Ishikawa (cell line): ENCODE data around the gene BLZF1.

Experiments used
- CEBPB ChIP-seq: IDR thresholded peaks from 2 replicates; pipeline ENCODE4 v1.6.1; 2012
- CREB1 ChIP-seq: IDR thresholded peaks from 2 replicates; pipeline ENCODE4 v1.6.1; 2012; ENCODE audit warnings: low read depth
- EGR1 ChIP-seq: IDR thresholded peaks from 2 replicates; pipeline ENCODE4 v1.6.1; 2012
- EP300 ChIP-seq: IDR thresholded peaks from 2 replicates; pipeline ENCODE4 v1.6.1; 2012; ENCODE audit warnings: borderline replicate concordance
- FOXM1 ChIP-seq: IDR thresholded peaks from 2 replicates; pipeline ENCODE4 v1.6.1; 2012; ENCODE audit warnings: low read depth, borderline replicate concordance
- MAX ChIP-seq: IDR thresholded peaks from 2 replicates; pipeline ENCODE4 v1.6.1; 2012
- NFIC ChIP-seq: IDR thresholded peaks from 2 replicates; pipeline ENCODE4 v1.6.1; 2012
- RAD21 ChIP-seq: IDR thresholded peaks from 2 replicates; pipeline ENCODE4 v1.6.1; 2012; ENCODE audit warnings: low read depth
- REST ChIP-seq: IDR thresholded peaks from 2 replicates; pipeline ENCODE4 v1.6.1; 2012; ENCODE audit warnings: low read depth, mild to moderate bottlenecking
- TAF1 ChIP-seq: IDR thresholded peaks from 2 replicates; pipeline ENCODE4 v1.6.1; 2012; ENCODE audit warnings: low read depth, mild to moderate bottlenecking
- TCF12 ChIP-seq: IDR thresholded peaks from 2 replicates; pipeline ENCODE4 v1.6.1; 2012; ENCODE audit warnings: low read depth
- TEAD4 ChIP-seq: IDR thresholded peaks from 2 replicates; pipeline ENCODE4 v1.6.1; 2012
- USF1 ChIP-seq: IDR thresholded peaks from 2 replicates; pipeline ENCODE4 v1.6.1; 2012
- YY1 ChIP-seq: IDR thresholded peaks from 2 replicates; pipeline ENCODE4 v1.6.1; 2012; ENCODE audit warnings: low read depth
- ZBTB7A ChIP-seq: IDR thresholded peaks from 2 replicates; pipeline ENCODE4 v1.6.1; 2012; ENCODE audit warnings: low read depth

BLZF1 gene, protein sequence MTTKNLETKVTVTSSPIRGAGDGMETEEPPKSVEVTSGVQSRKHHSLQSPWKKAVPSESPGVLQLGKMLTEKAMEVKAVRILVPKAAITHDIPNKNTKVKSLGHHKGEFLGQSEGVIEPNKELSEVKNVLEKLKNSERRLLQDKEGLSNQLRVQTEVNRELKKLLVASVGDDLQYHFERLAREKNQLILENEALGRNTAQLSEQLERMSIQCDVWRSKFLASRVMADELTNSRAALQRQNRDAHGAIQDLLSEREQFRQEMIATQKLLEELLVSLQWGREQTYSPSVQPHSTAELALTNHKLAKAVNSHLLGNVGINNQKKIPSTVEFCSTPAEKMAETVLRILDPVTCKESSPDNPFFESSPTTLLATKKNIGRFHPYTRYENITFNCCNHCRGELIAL

GRCh38 chr1:169367686-169368405 is at the start of gene BLZF1, which contains the start of gene NME7:
Gene BLZF1 (plus strand): TSS chr1:169368195. CDS start chr1:169369523, 1,328 bp downstream.
Gene NME7 (minus strand): TSS chr1:169367797. CDS start chr1:169367710, 87 bp downstream.
- TF ChIP-seq EGR1, result no peak
- TF ChIP-seq RAD21, result no peak
- TF ChIP-seq YY1, result peak; percentile 81
- TF ChIP-seq NFIC, result peak; percentile 34; the same call in 1 of the 2 replicates
- TF ChIP-seq TEAD4, result no peak
- TF ChIP-seq MAX, result peak; percentile 74
- 0 out of 2 replicates have a peak, but pooled peaks have one; percentile 38 for TF ChIP-seq TCF12
- TF ChIP-seq FOXM1, result 0 out of 2 replicates have a peak, but pooled peaks have one; percentile 20
- TF ChIP-seq TAF1, result peak; percentile 71; the same call in 1 of the 2 replicates
- peak; percentile 48; the same call in 1 of the 2 replicates for TF ChIP-seq CREB1
- TF ChIP-seq CEBPB, result 0 out of 2 replicates have a peak, but pooled peaks have one; percentile 8
- no peak for TF ChIP-seq ZBTB7A
- no peak for TF ChIP-seq USF1
- TF ChIP-seq REST, result no peak
- no peak for TF ChIP-seq EP300

GRCh38 chr1:169318536-169319244 is 49.3 kb upstream of the BLZF1 start:
- no peak for TF ChIP-seq EP300
- TF ChIP-seq RAD21, result no peak
- no peak for TF ChIP-seq TCF12
- TF ChIP-seq USF1, result no peak
- no peak for TF ChIP-seq MAX
- no peak for TF ChIP-seq TEAD4
- TF ChIP-seq FOXM1, result no peak
- TF ChIP-seq TAF1, result no peak
- no peak for TF ChIP-seq ZBTB7A
- TF ChIP-seq NFIC, result no peak
- no peak for TF ChIP-seq CEBPB

DNA sequence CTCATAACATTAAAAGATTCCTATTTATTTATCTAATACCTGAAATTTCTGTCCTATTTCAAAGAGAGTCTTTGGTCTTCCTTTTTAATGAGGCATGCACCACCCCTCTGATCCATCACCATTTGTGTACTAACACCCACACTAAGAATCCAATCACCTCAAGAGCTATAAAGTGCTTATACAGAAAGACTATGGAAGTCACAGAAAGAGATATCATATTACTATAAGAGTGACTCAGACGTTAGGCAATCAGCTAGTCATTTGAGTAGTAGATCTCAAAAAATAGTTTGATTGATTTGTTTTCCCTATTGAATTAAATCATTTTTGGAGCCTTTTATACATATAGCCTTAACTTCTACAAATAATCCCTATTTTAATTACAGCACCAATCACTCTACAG is 46.5 kb upstream of the BLZF1 start:
- TF ChIP-seq TEAD4, result no peak
- no peak for TF ChIP-seq FOXM1
- no peak for TF ChIP-seq EP300
- TF ChIP-seq CEBPB, result peak; percentile 78
- no peak for TF ChIP-seq MAX
- TF ChIP-seq RAD21, result no peak
- TF ChIP-seq TCF12, result no peak
- TF ChIP-seq EGR1, result no peak

GRCh38 chr1:169322138-169322537 is 45.9 kb upstream of the BLZF1 start:
- no peak for TF ChIP-seq TEAD4
- no peak for TF ChIP-seq FOXM1
- no peak for TF ChIP-seq USF1
- TF ChIP-seq CREB1, result no peak
- TF ChIP-seq RAD21, result no peak
- no peak for TF ChIP-seq TAF1
- no peak for TF ChIP-seq REST
- no peak for TF ChIP-seq EGR1
- no peak for TF ChIP-seq CEBPB
- TF ChIP-seq YY1, result no peak
- TF ChIP-seq TCF12, result no peak
- no peak for TF ChIP-seq NFIC
- no peak for TF ChIP-seq MAX
- TF ChIP-seq EP300, result no peak
